ENCODE measurements around the gene AGO1. TPM values are rescaled to one million over a fixed set of nuclear protein-coding genes. Genes with fewer than 3 reads are reported as not detected.

Gene AGO1
- polyA plus RNA-seq, 1 experiment = 14.8 TPM

- no peak for DNase-seq (ENCODE audit: low read depth, low spot score)
- Histone ChIP-seq H3K9me3 (ENCODE audit: control insufficient read depth, insufficient read depth, low read length) (no peaks in the 10 kb centered on the region), H3K27me3 (ENCODE audit: control insufficient read depth, insufficient read depth, low read length) (no peaks in the 10 kb centered on the region), H3K27ac (ENCODE audit: low read depth, low read length) (no peak overlapping the region), H3K4me3 (ENCODE audit: low read depth, low read length) (no peak overlapping the region)
- POLR2A ChIA-PET = interaction anchor here (0.7 kb wide), 1 partner anchor 10 kb away, joined by 7 read pairs; no protein-coding TSS in a partner anchor
- no peak for TF ChIP-seq CTCF (IDR thresholded peaks at IDR 0.05; ENCODE audit: low read depth, low read length)
- CTCF ChIA-PET = interaction anchor here (0.7 to 2.8 kb wide), 2 partner anchors 11 to 2000 kb away, joined by 5 to 10 read pairs; partner anchors contain the start of gene AGO1
Measured at GRCh38 chr1:35894183-35894582, 11.2 kb downstream of the AGO1 start.

GRCh38 chr1:35894656-35895055, 11.6 kb downstream of the AGO1 start:
- Histone ChIP-seq H3K27me3 (ENCODE audit: control insufficient read depth, insufficient read depth, low read length) (no peaks in the 10 kb centered on the region), H3K27ac (ENCODE audit: low read depth, low read length) (no peak overlapping the region), H3K4me3 (ENCODE audit: low read depth, low read length) (no peak overlapping the region), H3K9me3 (ENCODE audit: control insufficient read depth, insufficient read depth, low read length) (no peaks in the 10 kb centered on the region)
- POLR2A ChIA-PET = interaction anchor here (0.7 to 0.9 kb wide), 2 partner anchors 11 to 125 kb away, joined by 3 to 7 read pairs; partner anchors contain the start of gene CLSPN
- no peak for TF ChIP-seq CTCF (IDR thresholded peaks at IDR 0.05; ENCODE audit: low read depth, low read length)
- CTCF ChIA-PET = interaction anchor here (0.7 to 2.8 kb wide), 2 partner anchors 12 to 2000 kb away, joined by 5 to 10 read pairs; partner anchors contain the start of gene AGO1
- no peak for DNase-seq (ENCODE audit: low read depth, low spot score)

- no peak for DNase-seq (ENCODE audit: low read depth, low spot score)
- POLR2A ChIA-PET = no interaction called here
- H3K4me3 ChIP-seq (ENCODE audit: low read depth, low read length) = no peak overlapping the region
- H3K27ac ChIP-seq (ENCODE audit: low read depth, low read length) = no peak overlapping the region
- CTCF ChIA-PET = no interaction called here
- no peak for TF ChIP-seq CTCF (IDR thresholded peaks at IDR 0.05; ENCODE audit: low read depth, low read length)
- no peaks in the 10 kb centered on the region for H3K9me3 ChIP-seq (ENCODE audit: control insufficient read depth, insufficient read depth, low read length)
- H3K27me3 ChIP-seq (ENCODE audit: control insufficient read depth, insufficient read depth, low read length) = no peaks in the 10 kb centered on the region
Measured at GRCh38 chr1:35899941-35900340, 16.9 kb downstream of the AGO1 start.

- no peak overlapping the region for H3K4me3 ChIP-seq (ENCODE audit: low read depth, low read length)
- ChIA-PET CTCF (interaction anchor here (1.0 kb wide), 1 partner anchor 18 kb away, joined by 3 read pairs; the partner anchor contains the start of gene AGO1), POLR2A (interaction anchor here (0.6 kb wide), 1 partner anchor 20 kb away, joined by 12 read pairs; no protein-coding TSS in a partner anchor)
- H3K27ac ChIP-seq (ENCODE audit: low read depth, low read length) = no peak overlapping the region
- no peaks in the 10 kb centered on the region for H3K27me3 ChIP-seq (ENCODE audit: control insufficient read depth, insufficient read depth, low read length)
- DNase-seq (ENCODE audit: low read depth, low spot score) = no peak
- H3K9me3 ChIP-seq (ENCODE audit: control insufficient read depth, insufficient read depth, low read length) = no peaks in the 10 kb centered on the region
- no peak for TF ChIP-seq CTCF (IDR thresholded peaks at IDR 0.05; ENCODE audit: low read depth, low read length)
Measured at GRCh38 chr1:35901235-35901634, 18.2 kb downstream of the AGO1 start.

- H3K9me3 ChIP-seq (ENCODE audit: control insufficient read depth, insufficient read depth, low read length) = no peaks in the 10 kb centered on the region
Measured at GRCh38 chr1:35902671-35903070, 19.7 kb downstream of the AGO1 start.

More at GRCh38 chr1:35902671-35903070, 19.7 kb downstream of the AGO1 start:
- Histone ChIP-seq H3K27ac (ENCODE audit: low read depth, low read length) (no peak overlapping the region), H3K27me3 (ENCODE audit: control insufficient read depth, insufficient read depth, low read length) (no peaks in the 10 kb centered on the region), H3K4me3 (ENCODE audit: low read depth, low read length) (no peak overlapping the region)
- CTCF ChIA-PET = no interaction called here
- no peak for DNase-seq (ENCODE audit: low read depth, low spot score)
- POLR2A ChIA-PET = no interaction called here
- no peak for TF ChIP-seq CTCF (IDR thresholded peaks at IDR 0.05; ENCODE audit: low read depth, low read length)

Data from AG04450 (cell line).